ENCODE data around the gene GABRA5. TPM values are rescaled to one million over a fixed set of nuclear protein-coding genes. Genes with fewer than 3 reads are reported as not detected.

Gene GABRA5
- total and polyA plus RNA-seq, 2 donors from 2014 or later, result not detected

DNA sequence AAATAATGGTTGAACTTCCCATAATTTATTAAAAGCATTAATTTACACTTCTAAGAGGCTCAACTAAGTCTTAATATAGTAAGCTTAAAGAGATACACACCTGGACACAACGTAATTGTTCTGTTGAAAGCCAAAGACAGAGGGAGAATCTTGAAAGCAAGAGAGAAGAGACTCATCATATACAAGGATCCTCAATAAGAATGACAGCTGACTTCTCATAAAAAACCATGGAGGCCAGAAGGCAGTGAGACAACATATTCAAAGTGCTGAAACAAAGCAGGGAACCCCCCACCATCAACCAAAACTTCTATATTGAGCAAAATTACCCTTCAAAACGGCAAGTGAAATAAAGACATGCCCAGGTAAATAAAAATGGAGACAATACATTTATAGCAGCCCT lies 87.5 kb downstream of the GABRA5 start:
- Histone ChIP-seq H3K27ac (ENCODE audit: low read depth in 2 of 2, low read length in 2 of 2) (no peak overlapping the region), H3K9me3 (ENCODE audit: control insufficient read depth in 2 of 3, insufficient read depth in 1 of 3, low read length in 3 of 3) (peaks cover 0 to 8% (median 0%) of the 10 kb centered on the region in 3 donors), H3K36me3 (ENCODE audit: control insufficient read depth in 2 of 3, insufficient read depth in 3 of 3, low read length in 3 of 3) (no peaks in the 10 kb centered on the region), H3K4me1 (ENCODE audit: control insufficient read depth in 2 of 3, insufficient read depth in 2 of 3, low read depth in 1 of 3, low read length in 3 of 3) (no peaks in the 10 kb centered on the region), H3K9ac (ENCODE audit: low read length in 3 of 3) (no peak overlapping the region), H3K27me3 (ENCODE audit: control insufficient read depth, insufficient read depth, low read length) (no peaks in the 10 kb centered on the region), H3K4me3 (ENCODE audit: low read length in 3 of 3) (peak overlapping the region in 1 of 3 donors; percentile 19)
- TF ChIP-seq CTCF (IDR thresholded peaks at IDR 0.05; ENCODE audit: borderline replicate concordance, extremely low read depth, insufficient read depth), result no peak
- DNase-seq (no peak), FAIRE-seq (no peak)
- intact Hi-C loops (cut with DNase I), result no loop called here

GRCh38 chr15:26967719-26968269 lies 100.9 kb downstream of the GABRA5 start:
- Histone ChIP-seq H3K9ac (ENCODE audit: low read length in 3 of 3) (peak overlapping the region in 1 of 3 donors; percentile 4), H3K9me3 (ENCODE audit: control insufficient read depth in 2 of 3, insufficient read depth in 1 of 3, low read length in 3 of 3) (no peaks in the 10 kb centered on the region), H3K27me3 (ENCODE audit: control insufficient read depth, insufficient read depth, low read length) (peaks cover 3% of the 10 kb centered on the region), H3K36me3 (ENCODE audit: control insufficient read depth in 2 of 3, insufficient read depth in 3 of 3, low read length in 3 of 3) (no peaks in the 10 kb centered on the region), H3K4me3 (ENCODE audit: low read length in 3 of 3) (peak overlapping the region in 1 of 3 donors; percentile 48), H3K27ac (ENCODE audit: low read depth in 2 of 2, low read length in 2 of 2) (no peak overlapping the region), H3K4me1 (ENCODE audit: control insufficient read depth in 2 of 3, insufficient read depth in 2 of 3, low read depth in 1 of 3, low read length in 3 of 3) (no peaks in the 10 kb centered on the region)
- FAIRE-seq, result no peak
- peak in 4 of 5 donors; percentile 78 to 84 (median 80) for DNase-seq
- TF ChIP-seq CTCF (IDR thresholded peaks at IDR 0.05; ENCODE audit: borderline replicate concordance, extremely low read depth, insufficient read depth), result no peak
- intact Hi-C loops (cut with DNase I), result no loop called here

DNA sequence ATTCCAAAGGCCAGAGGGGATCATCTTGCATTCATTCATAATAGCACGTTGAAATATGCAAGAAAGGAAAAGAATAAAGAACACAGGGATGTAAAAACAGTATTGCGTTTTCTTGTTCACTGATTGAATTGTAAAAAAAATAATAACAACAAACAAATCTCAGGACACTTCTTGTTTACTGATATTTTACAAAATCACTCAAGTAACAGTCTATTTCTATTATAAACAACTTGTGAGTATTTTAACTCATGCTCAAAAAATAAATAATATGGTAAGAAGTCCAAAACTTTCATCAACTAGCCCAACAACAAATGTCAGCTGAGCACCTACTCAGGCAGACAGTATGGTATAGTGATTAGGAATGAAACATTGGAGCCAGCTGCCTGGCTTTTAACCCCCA lies 101.9 kb downstream of the GABRA5 start:
- Histone ChIP-seq H3K4me3 (ENCODE audit: low read length in 3 of 3) (no peak overlapping the region), H3K36me3 (ENCODE audit: control insufficient read depth in 2 of 3, insufficient read depth in 3 of 3, low read length in 3 of 3) (no peaks in the 10 kb centered on the region), H3K27me3 (ENCODE audit: control insufficient read depth, insufficient read depth, low read length) (peaks cover 3% of the 10 kb centered on the region), H3K9me3 (ENCODE audit: control insufficient read depth in 2 of 3, insufficient read depth in 1 of 3, low read length in 3 of 3) (no peaks in the 10 kb centered on the region), H3K4me1 (ENCODE audit: control insufficient read depth in 2 of 3, insufficient read depth in 2 of 3, low read depth in 1 of 3, low read length in 3 of 3) (no peaks in the 10 kb centered on the region), H3K9ac (ENCODE audit: low read length in 3 of 3) (no peak overlapping the region), H3K27ac (ENCODE audit: low read depth in 2 of 2, low read length in 2 of 2) (no peak overlapping the region)
- DNase-seq (no peak), FAIRE-seq (no peak)
- intact Hi-C loops (cut with DNase I), result no loop called here
- TF ChIP-seq CTCF (IDR thresholded peaks at IDR 0.05; ENCODE audit: borderline replicate concordance, extremely low read depth, insufficient read depth), result no peak

All from kidney (tissue), 14 donors.